Measurements from ENCODE around the gene CDH13. TPM values are rescaled to one million over a fixed set of nuclear protein-coding genes. Genes with fewer than 3 reads are reported as not detected.

The CDH13 gene
- total and polyA plus RNA-seq, 10 of the 15 experiments (the other 5 are each of a cell fraction or from before 2014, with no cell fraction given) = under 0.01 to 0.05 TPM; not detected in 8

- TF ChIP-seq ZNF687 (IDR thresholded peaks at IDR 0.05) (no peak), GABPA (IDR thresholded peaks at IDR 0.05; ENCODE audit: low read depth) (no peak)
- TF ChIP-seq, protein P1, sequence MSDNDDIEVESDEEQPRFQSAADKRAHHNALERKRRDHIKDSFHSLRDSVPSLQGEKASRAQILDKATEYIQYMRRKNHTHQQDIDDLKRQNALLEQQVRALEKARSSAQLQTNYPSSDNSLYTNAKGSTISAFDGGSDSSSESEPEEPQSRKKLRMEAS (IDR thresholded peaks at IDR 0.05; ENCODE audit: low read depth, low read length) = no peak
- TF ChIP-seq, protein P2, sequence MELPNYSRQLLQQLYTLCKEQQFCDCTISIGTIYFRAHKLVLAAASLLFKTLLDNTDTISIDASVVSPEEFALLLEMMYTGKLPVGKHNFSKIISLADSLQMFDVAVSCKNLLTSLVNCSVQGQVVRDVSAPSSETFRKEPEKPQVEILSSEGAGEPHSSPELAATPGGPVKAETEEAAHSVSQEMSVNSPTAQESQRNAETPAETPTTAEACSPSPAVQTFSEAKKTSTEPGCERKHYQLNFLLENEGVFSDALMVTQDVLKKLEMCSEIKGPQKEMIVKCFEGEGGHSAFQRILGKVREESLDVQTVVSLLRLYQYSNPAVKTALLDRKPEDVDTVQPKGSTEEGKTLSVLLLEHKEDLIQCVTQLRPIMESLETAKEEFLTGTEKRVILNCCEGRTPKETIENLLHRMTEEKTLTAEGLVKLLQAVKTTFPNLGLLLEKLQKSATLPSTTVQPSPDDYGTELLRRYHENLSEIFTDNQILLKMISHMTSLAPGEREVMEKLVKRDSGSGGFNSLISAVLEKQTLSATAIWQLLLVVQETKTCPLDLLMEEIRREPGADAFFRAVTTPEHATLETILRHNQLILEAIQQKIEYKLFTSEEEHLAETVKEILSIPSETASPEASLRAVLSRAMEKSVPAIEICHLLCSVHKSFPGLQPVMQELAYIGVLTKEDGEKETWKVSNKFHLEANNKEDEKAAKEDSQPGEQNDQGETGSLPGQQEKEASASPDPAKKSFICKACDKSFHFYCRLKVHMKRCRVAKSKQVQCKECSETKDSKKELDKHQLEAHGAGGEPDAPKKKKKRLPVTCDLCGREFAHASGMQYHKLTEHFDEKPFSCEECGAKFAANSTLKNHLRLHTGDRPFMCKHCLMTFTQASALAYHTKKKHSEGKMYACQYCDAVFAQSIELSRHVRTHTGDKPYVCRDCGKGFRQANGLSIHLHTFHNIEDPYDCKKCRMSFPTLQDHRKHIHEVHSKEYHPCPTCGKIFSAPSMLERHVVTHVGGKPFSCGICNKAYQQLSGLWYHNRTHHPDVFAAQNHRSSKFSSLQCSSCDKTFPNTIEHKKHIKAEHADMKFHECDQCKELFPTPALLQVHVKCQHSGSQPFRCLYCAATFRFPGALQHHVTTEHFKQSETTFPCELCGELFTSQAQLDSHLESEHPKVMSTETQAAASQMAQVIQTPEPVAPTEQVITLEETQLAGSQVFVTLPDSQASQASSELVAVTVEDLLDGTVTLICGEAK (IDR thresholded peaks at IDR 0.05; ENCODE audit: borderline replicate concordance) = no peak
Measured at GRCh38 chr16:83727751-83728352, 1101.1 kb downstream of the CDH13 start (continued).
